AML-193 (cell line): ENCODE data around the gene CYP26C1.

ENCODE experiments used
- DNase-seq, 2 experiments: peaks; one replicate each; lab custom pipeline; 2025; lab: John Stamatoyannopoulos, UW

Gene CYP26C1

GRCh38 chr10:93064874-93065660 is 4.5 kb downstream of the CYP26C1 start:
- no peak for DNase-seq

- no peak for DNase-seq
Measured at GRCh38 chr10:93065675-93066543, 5.3 kb downstream of the CYP26C1 start.

- DNase-seq: no peak
Measured at GRCh38 chr10:93066544-93066913, 5.9 kb downstream of the CYP26C1 start.

GRCh38 chr10:93067443-93068365 is 7.1 kb downstream of the CYP26C1 start:
- DNase-seq: no peak

- DNase-seq: no peak
Measured at GRCh38 chr10:93068411-93069244, 8.0 kb downstream of the CYP26C1 start.

GRCh38 chr10:93069245-93069561 is 8.6 kb downstream of the CYP26C1 start:
- DNase-seq: no peak

- DNase-seq: no peak
Measured at GRCh38 chr10:93070378-93071176, 10.0 kb downstream of the CYP26C1 start.

GRCh38 chr10:93071177-93071472 is 10.5 kb downstream of the CYP26C1 start:
- DNase-seq: no peak

- DNase-seq: no peak
Measured at GRCh38 chr10:93071674-93072224, 11.2 kb downstream of the CYP26C1 start.

- DNase-seq: no peak
Measured at GRCh38 chr10:93072225-93072712, 11.7 kb downstream of the CYP26C1 start.

- no peak for DNase-seq
Measured at GRCh38 chr10:93072713-93073538, 12.3 kb downstream of the CYP26C1 start.

GRCh38 chr10:93073539-93074146 is 13.0 kb downstream of the CYP26C1 start, which contains the start of gene CYP26A1:
CYP26A1 (plus strand) TSS chr10:93073893; CDS start chr10:93073935, 42 bp downstream.
- peak in 1 of 2 experiments; percentile 11 for DNase-seq

- DNase-seq: peak in 1 of 2 experiments; percentile 11
Measured at GRCh38 chr10:93074147-93074596, 13.6 kb downstream of the CYP26C1 start.

GRCh38 chr10:93074597-93075368 is 14.2 kb downstream of the CYP26C1 start:
- DNase-seq: no peak

- no peak for DNase-seq
Measured at GRCh38 chr10:93075369-93076221, 15.0 kb downstream of the CYP26C1 start.

- no peak for DNase-seq
Measured at GRCh38 chr10:93076871-93077270, 16.3 kb downstream of the CYP26C1 start.

- DNase-seq: no peak
Measured at GRCh38 chr10:93077860-93078337, 17.3 kb downstream of the CYP26C1 start.
